Activated T-helper 1 cell treated with anti-CD3 and anti-CD28 coated beads, Interleukin-12 subunit alpha, Interleukin-12 subunit beta, Interleukin-2, Interleukin-4 antibody, amounts not matched to agents 30 ng/mL and 10 ng/mL and 1 ng/mL, durations not matched to agents 14 hours and 24 hours and 36 hours (primary cell): ENCODE results near the gene RC3H1. TPM values are rescaled to one million over a fixed set of nuclear protein-coding genes. Genes with fewer than 3 reads are reported as not detected.

ENCODE experiments used
- DNase-seq: peaks from one replicate; pipeline ENCODE4 v3.0.0; 2021; ENCODE audit warnings: low spot score
- H3K27ac Mint-ChIP-seq: one replicate; pipeline ENCODE4 v1.8.0; 2021; ENCODE audit warnings: mild to moderate bottlenecking, mixed read lengths
- H3K27me3 Mint-ChIP-seq: one replicate; pipeline ENCODE4 v1.8.0; 2022; ENCODE audit warnings: mild to moderate bottlenecking, moderate library complexity, mixed read lengths; ENCODE audit not compliant: insufficient read depth
- H3K36me3 Mint-ChIP-seq: one replicate; pipeline ENCODE4 v1.8.0; 2021; ENCODE audit warnings: low read depth, mixed read lengths
- H3K4me1 Mint-ChIP-seq: one replicate; pipeline ENCODE4 v1.8.0; 2021; ENCODE audit warnings: low read depth, mixed read lengths
- H3K4me3 Mint-ChIP-seq: one replicate; pipeline ENCODE4 v1.8.0; 2021; ENCODE audit warnings: mild to moderate bottlenecking, moderate library complexity, mixed read lengths
- H3K9me3 Mint-ChIP-seq: one replicate; pipeline ENCODE4 v1.8.0; 2021; ENCODE audit warnings: mixed read lengths
- intact Hi-C: fragments of 100-400 bp; cut with micrococcal nuclease; formaldehyde crosslinking; loops from one replicate; pipeline ENCODE4 v1.15.1; 2024
- total RNA-seq: library from RNA; stranded (reverse); gene quantifications from 2 replicates; pipeline ENCODE4 v1.2.3, GENCODE V29; 2022

The RC3H1 gene
- total RNA-seq, 1 donor from 2014 or later, result 49.5 TPM

GRCh38 chr1:173925306-173926242, 96.6 kb downstream of the RC3H1 start:
- Mint-ChIP-seq H3K4me1 (no peaks in the 10 kb centered on the region), H3K4me3 (no peak overlapping the region), H3K36me3 (peaks cover 2% of the 10 kb centered on the region), H3K27ac (no peak overlapping the region), H3K9me3 (no peaks in the 10 kb centered on the region), H3K27me3 (no peaks in the 10 kb centered on the region)
- intact Hi-C loops, result no loop called here
- DNase-seq, result no peak

- Mint-ChIP-seq H3K27me3 (no peaks in the 10 kb centered on the region), H3K4me1 (no peaks in the 10 kb centered on the region), H3K36me3 (no peaks in the 10 kb centered on the region), H3K27ac (no peak overlapping the region), H3K4me3 (no peak overlapping the region), H3K9me3 (no peaks in the 10 kb centered on the region)
- no peak for DNase-seq
- intact Hi-C loops, result no loop called here
Measured at GRCh38 chr1:173920861-173921260, 101.3 kb downstream of the RC3H1 start.

- DNase-seq, result no peak
- Mint-ChIP-seq H3K27ac (no peak overlapping the region), H3K4me1 (no peaks in the 10 kb centered on the region), H3K27me3 (no peaks in the 10 kb centered on the region), H3K36me3 (no peaks in the 10 kb centered on the region), H3K4me3 (no peak overlapping the region), H3K9me3 (no peaks in the 10 kb centered on the region)
- intact Hi-C loops, result no loop called here
Measured at GRCh38 chr1:173917635-173918493, 104.3 kb downstream of the RC3H1 start.

- Mint-ChIP-seq H3K4me3 (no peak within 1 kb of the TSS), H3K27me3 (no peaks in the 10 kb centered on the region), H3K4me1 (no peaks in the 10 kb centered on the region), H3K36me3 (no peaks in the 10 kb centered on the region), H3K27ac (no peak within 1 kb of the TSS), H3K9me3 (no peaks in the 10 kb centered on the region)
- intact Hi-C loops, result no loop called here
- DNase-seq, result no peak
Measured at GRCh38 chr1:173917149-173917548, 105.0 kb downstream of the RC3H1 start, which contains the start of gene SERPINC1. SERPINC1 (minus strand) TSS chr1:173917327; CDS start chr1:173917259, 68 bp downstream.

DNA sequence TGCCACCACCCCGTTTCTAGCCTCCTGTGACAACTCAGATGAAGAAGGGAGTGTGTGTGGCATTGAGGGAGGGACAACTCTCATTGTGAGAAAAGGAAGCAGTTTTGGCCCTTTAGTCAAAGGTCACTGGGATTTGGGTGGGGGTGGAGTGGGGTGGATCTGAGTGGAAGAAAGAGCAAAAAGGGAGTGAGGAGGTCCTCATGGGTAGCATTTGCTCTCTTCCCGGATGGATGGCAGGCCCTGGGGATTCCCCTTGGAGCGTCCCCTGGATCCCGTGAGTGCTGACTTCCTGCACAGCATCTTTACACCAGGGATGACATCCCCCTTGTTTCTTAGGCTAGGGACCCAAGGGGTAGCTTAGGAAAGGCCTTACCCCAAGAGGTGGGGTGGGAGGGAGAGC, 105.5 kb downstream of the RC3H1 start:
- Mint-ChIP-seq H3K4me1 (no peaks in the 10 kb centered on the region), H3K27ac (no peak overlapping the region)
- intact Hi-C loops, result no loop called here

GRCh38 chr1:173915596-173915995, 106.6 kb downstream of the RC3H1 start:
- no peak for DNase-seq
- H3K27ac Mint-ChIP-seq, result no peak overlapping the region
- intact Hi-C loops, result no loop called here
- no peaks in the 10 kb centered on the region for H3K4me1 Mint-ChIP-seq
- no peaks in the 10 kb centered on the region for H3K9me3 Mint-ChIP-seq
- no peaks in the 10 kb centered on the region for H3K27me3 Mint-ChIP-seq
- no peaks in the 10 kb centered on the region for H3K36me3 Mint-ChIP-seq
- no peak overlapping the region for H3K4me3 Mint-ChIP-seq

More for the DNA sequence above, 105.5 kb downstream of the RC3H1 start:
- no peak for DNase-seq
- no peaks in the 10 kb centered on the region for H3K27me3 Mint-ChIP-seq
- H3K9me3 Mint-ChIP-seq, result no peaks in the 10 kb centered on the region
- no peak overlapping the region for H3K4me3 Mint-ChIP-seq
- H3K36me3 Mint-ChIP-seq, result no peaks in the 10 kb centered on the region

DNA sequence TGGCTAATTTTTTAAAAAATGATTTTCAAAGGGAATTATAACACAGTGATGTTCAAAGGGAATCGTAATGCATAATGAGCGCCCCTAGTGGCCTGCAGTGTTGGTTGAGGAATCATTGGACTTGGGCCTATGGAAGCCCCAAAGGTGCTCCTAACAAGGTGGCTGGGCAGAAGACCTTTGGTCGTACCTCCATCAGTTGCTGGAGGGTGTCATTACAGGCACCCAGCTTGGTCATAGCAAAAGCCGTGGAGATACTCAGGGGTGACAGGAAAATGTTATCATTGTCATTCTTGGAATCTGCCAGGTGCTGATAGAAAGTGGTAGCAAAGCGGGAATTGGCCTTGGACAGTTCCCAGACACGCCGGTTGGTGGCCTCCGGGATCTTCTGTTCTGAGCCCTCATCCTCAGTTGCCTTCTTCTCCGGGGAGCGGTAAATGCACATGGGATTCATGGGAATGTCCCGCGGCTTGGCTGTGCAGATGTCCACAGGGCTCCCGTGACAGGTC, 107.7 kb downstream of the RC3H1 start:
- DNase-seq, result no peak
- Mint-ChIP-seq H3K27ac (no peak overlapping the region), H3K4me1 (no peaks in the 10 kb centered on the region), H3K4me3 (no peak overlapping the region), H3K9me3 (no peaks in the 10 kb centered on the region), H3K27me3 (no peaks in the 10 kb centered on the region), H3K36me3 (no peaks in the 10 kb centered on the region)
- intact Hi-C loops, result no loop called here

GRCh38 chr1:173913111-173913510, 109.0 kb downstream of the RC3H1 start:
- intact Hi-C loops, result no loop called here
- Mint-ChIP-seq H3K27ac (no peak overlapping the region), H3K4me1 (no peaks in the 10 kb centered on the region), H3K4me3 (no peak overlapping the region), H3K9me3 (no peaks in the 10 kb centered on the region), H3K27me3 (no peaks in the 10 kb centered on the region), H3K36me3 (no peaks in the 10 kb centered on the region)
- DNase-seq, result no peak

DNA sequence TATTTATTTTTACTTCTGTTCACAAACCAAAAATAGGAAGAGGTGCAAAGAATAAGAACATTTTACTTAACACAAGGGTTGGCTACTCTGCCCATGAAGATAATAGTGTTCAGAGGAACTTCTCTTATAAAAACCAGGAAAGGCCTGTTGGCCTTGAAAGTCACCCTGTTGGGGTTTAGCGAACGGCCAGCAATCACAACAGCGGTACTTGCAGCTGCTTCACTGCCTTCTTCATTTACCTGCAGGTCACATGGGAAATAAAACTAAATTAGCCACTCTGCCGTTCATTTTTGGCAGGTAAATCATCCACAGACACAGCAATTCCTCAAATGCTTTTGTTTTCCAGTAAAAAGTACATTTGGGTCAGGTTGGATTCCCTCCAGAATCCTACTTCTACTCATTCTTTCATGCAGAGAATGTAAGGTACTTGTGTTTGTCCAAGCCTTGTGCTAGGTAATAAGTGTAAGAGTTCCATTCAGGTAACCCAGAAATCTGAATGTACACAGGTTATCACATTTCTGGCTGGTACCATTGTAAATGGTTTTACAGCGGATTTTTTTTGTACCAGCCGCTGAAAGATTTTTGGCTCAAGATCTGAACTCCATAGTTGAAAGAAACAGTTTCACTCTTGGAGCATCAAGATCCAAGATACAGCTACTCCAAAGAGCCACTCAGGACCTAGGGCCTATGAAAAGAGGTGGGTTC, 118.2 kb downstream of the RC3H1 start:
- intact Hi-C loops, result no loop called here
- Mint-ChIP-seq H3K36me3 (no peaks in the 10 kb centered on the region), H3K27me3 (no peaks in the 10 kb centered on the region), H3K27ac (no peak overlapping the region), H3K4me3 (no peak overlapping the region), H3K9me3 (no peaks in the 10 kb centered on the region), H3K4me1 (peaks cover 16% of the 10 kb centered on the region)
- no peak for DNase-seq

GRCh38 chr1:173900992-173901391, 121.2 kb downstream of the RC3H1 start:
- no peaks in the 10 kb centered on the region for H3K36me3 Mint-ChIP-seq
- peaks cover 16% of the 10 kb centered on the region for H3K4me1 Mint-ChIP-seq
- H3K9me3 Mint-ChIP-seq, result no peaks in the 10 kb centered on the region
- H3K27ac Mint-ChIP-seq, result no peak overlapping the region
- DNase-seq, result no peak
- no peak overlapping the region for H3K4me3 Mint-ChIP-seq
- H3K27me3 Mint-ChIP-seq, result no peaks in the 10 kb centered on the region
- intact Hi-C loops, result no loop called here

DNA sequence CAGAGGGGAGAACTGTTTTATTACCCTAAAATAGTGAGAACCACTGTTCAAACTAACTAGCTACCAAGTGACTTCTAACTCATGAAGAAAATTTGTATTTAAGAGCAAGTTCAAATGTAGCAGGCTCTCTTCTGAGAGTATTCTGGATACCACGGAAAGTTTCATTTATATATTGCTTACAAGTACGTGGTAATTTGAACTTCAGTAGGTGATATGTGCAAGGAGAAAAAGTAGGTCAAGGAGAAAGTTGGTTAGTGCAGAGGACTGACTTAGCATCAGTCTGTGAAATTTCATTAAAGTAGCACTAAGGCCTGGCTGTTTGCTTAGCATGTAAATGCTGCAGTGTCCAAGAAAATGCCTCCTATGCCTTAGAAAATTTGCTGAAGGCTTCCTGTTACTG, 121.7 kb downstream of the RC3H1 start:
- no peaks in the 10 kb centered on the region for H3K9me3 Mint-ChIP-seq
- DNase-seq, result no peak
- no peaks in the 10 kb centered on the region for H3K27me3 Mint-ChIP-seq
- H3K36me3 Mint-ChIP-seq, result no peaks in the 10 kb centered on the region
- intact Hi-C loops, result no loop called here
- H3K4me1 Mint-ChIP-seq, result peaks cover 16% of the 10 kb centered on the region
- no peak overlapping the region for H3K27ac Mint-ChIP-seq
- no peak overlapping the region for H3K4me3 Mint-ChIP-seq

DNA sequence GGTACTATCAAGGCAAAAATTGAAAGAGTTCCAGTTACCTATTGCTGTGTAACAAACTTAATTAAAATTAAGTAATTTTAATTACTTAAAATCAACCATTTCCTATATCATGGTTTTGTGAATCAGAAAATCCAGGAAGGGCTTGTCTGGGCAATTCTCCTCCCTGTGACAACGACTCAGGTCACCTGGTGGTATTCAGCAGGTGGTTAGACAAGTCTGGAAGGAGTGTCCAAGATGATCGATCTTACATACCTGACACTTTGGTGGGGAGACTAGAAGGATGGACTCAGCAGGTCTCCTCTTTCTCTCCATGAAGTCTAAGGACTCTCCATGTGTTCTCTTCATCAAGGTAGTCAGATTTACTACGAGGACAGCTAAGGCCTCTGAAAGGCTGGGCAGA, 128.0 kb downstream of the RC3H1 start:
- intact Hi-C loops, result no loop called here
- Mint-ChIP-seq H3K27me3 (no peaks in the 10 kb centered on the region), H3K36me3 (peaks cover 19% of the 10 kb centered on the region), H3K4me3 (no peak overlapping the region), H3K9me3 (no peaks in the 10 kb centered on the region), H3K27ac (no peak overlapping the region), H3K4me1 (no peaks in the 10 kb centered on the region)
- no peak for DNase-seq
